Fibroblast of skin of abdomen (primary cell): ENCODE results near the gene UGT1A5.
"Not testable (repeated sequence)": the region's sequence is repeated elsewhere in the genome, so short reads cannot be mapped to it uniquely, and the experiment has no call there.

Experiments
- DNase-seq: peaks from one replicate; pipeline ENCODE4 v3.0.0-alpha.2; 2013

UGT1A5 gene

DNA sequence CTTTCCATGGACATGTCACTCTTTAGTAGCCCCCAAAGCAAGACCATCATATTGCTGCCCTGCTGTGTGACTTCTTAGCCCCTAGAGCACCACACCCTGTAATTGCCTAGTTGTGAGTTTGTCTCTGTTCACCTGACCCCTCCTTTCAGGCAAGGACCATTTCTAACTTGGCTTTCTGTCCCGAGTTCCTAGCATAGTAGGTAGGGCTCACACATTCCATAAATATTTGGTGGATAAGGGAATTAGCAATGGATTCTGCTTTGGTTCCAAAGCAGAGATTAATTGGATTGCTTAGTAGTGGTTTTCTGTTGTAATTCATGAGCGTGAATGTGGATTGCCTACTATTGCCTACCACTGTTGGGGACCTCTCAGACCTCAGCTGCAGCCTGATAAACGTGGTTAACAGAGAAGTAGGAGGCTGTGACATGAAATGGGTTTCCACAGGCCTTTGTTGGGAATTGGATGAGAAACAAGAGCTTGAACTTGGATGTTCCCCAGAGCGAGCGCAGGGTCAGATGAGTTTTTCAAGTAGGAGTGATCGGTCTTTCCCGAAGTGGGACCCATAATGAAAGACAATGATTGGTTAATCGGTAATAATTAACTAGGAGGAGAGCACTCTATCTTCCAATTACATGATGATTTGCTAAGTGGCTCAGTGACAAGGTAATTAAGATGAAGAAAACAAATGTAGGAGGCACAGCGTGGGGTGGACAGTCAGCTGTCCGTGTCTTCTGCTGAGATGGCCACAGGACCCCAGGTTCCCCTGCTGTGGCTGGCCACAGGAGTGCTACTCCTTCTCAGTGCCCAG is 34.0 kb downstream of the UGT1A5 start:
- DNase-seq: no peak

DNA sequence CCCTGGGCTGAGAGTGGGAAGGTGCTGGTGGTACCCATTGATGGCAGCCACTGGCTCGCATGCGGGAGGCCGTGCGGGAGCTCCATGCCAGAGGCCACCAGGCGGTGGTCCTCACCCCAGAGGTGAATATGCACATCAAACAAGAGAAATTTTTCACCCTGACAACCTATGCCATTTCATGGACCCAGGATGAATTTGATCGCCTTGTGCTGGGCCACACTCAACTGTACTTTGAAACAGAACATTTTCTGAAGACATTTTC is 34.5 kb downstream of the UGT1A5 start:
- DNase-seq: no peak

DNA sequence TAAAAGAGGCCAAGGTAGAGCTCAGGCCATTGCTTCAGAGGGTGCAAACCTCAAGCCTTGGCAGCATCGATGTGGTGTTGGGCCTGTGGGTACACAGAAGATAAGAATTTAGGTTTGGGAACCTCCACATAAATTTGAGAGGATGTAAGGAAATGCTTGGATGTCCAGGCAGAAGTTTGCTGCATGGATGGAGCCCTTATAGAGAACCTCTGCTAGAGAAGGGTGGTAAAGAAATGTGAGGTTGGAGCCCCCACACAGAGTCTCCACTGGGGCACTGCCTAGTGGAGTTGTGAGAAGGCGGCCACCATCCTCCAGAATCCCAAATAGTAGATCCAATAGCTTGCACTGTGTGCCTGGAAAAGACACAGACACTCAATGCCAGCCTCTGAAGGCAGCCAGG is 38.0 kb downstream of the UGT1A5 start:
- DNase-seq: not testable (repeated sequence)

DNA sequence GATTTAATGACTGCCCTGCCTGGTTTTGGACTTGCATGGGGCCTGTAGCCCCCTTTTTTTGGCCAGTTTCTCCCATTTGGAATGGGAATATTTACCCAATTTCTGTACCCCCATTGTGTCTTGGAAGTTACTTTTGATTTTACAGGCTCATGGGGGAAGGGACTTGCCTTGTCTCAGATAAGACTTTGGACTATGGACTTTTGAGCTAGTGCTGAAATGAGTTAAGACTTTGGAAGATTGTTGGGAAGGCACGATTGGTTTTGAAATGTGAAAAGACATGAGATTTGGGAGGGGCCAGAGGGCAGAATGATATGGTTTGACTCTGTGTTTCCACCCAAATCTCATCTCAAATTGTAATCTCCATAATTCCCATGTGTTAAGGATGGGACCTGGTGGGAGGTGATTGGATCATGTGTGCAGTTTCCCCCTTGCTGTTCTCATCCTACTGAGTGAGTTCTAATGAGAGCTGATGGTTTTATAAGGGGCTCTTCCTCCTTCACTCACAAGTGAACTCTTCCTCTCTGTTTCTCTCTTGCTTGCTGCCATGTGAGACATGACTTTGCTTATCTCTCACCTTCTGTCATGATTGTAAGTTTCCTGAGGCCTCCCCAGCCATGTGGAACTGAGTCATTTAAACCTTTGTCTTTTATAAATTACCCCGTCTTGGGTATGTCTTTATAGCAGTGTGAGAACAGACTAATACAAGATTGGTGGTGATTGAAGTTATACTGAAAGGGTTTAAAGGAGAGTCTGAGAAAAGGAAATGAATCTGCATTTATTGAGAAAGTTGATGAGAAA is 38.7 kb downstream of the UGT1A5 start:
- not testable (repeated sequence) for DNase-seq

DNA sequence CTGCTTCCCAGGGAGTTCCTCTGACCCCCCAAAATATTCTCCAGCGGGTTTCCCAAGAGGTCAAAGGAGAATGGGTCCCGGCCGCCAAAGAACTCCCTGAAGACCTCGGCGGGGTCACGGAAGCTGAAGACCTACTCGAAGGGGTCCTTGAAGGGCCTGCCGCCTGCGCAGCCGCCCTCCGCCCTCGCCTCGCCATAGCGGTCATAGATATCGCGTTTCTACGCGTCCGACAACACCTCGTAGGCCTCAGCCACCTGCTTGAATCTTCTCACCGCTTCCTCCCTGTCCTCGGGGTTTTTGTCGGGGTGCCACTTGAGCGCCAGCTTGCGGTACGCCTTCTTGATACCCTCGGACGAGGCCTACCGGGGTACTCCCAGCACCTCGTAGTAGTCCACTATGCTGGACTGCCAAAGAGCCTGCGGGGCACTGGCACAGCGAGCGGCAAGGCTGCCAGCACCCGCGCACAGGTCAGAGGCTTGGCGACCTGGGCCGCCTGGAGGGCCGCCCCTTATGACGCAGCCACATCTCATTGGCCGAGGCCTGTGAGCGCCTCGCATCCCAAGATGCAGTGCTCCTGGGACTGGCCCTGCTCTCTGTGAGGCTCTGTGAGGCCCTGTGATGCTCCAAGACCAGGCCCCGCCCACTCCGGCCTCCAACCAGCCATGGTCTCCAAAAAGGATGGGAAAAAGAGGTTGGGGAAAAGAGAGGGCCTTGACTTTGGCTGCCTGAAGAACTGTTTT is 42.3 kb downstream of the UGT1A5 start:
- DNase-seq: no peak

DNA sequence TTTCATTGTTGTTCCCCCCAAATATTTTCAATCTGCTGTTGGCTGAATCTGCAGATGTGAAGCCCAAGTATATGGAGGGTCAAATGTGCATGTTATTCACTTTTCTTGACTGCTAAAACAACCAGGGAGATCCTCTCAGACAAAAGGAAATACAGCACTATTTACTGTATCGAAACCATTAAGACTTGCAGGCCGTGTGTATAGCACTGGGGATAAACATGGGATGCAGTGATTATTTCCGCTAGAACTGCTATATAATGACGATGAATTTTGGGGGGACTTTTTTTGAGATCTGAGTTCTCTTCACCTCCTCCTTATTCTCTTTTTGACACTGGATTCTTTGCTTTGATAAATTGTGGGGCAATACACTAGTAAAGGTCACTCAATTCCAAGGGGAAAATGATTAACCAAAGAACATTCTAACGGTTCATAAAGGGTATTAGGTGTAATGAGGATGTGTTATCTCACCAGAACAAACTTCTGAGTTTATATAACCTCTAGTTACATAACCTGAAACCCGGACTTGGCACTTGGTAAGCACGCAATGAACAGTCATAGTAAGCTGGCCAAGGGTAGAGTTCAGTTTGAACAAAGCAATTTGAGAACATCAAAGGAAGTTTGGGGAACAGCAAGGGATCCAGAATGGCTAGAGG is 43.8 kb downstream of the UGT1A5 start:
- DNase-seq: no peak

DNA sequence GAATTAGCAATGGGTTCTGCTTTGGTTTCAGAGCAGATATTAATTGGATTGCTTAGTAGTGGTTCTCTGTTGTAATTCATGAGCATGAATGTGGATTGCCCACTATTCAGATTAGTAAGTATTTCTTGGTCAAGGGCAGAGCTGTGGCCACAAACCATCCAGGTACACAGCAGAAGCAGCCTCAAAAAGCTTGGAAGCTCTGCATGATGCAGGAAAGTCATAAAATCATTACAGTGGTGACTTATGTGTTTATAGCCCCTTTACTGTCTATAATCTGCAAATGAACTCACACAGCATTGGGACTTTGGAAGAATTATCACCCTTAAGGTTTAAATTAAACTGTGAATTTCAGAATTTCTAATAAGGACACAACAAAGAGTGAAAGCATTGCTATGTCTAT is 45.4 kb downstream of the UGT1A5 start:
- DNase-seq: no peak

DNA sequence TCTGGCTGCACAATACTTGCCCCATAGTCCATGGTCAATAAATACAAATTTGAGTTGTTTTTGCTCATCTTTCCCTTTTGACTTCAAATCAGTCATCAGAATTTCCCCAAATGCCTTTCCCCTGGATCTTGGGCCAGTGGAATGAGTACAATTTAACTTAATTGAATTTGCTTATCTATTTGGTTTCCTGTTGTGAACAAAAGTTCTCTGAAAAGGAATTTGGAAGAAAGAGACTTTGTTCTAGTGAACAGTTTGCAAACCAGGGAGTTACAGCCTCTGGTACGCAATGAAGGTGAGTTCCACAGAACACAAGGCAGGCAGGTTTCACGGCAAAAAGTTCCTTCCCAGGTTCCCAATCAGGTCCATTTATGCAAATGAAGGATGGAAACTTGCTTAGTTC is 46.1 kb downstream of the UGT1A5 start:
- no peak for DNase-seq

DNA sequence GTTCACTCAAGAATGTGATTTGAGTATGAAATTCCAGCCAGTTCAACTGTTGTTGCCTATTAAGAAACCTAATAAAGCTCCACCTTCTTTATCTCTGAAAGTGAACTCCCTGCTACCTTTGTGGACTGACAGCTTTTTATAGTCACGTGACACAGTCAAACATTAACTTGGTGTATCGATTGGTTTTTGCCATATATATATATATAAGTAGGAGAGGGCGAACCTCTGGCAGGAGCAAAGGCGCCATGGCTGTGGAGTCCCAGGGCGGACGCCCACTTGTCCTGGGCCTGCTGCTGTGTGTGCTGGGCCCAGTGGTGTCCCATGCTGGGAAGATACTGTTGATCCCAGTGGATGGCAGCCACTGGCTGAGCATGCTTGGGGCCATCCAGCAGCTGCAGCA is 47.3 kb downstream of the UGT1A5 start, which contains the start of gene UGT1A1:
Gene UGT1A1 (plus strand): TSS at position 228 of the 400 bp plus-strand sequence. CDS start 18 bp downstream, at position 246.
- DNase-seq: no peak

DNA sequence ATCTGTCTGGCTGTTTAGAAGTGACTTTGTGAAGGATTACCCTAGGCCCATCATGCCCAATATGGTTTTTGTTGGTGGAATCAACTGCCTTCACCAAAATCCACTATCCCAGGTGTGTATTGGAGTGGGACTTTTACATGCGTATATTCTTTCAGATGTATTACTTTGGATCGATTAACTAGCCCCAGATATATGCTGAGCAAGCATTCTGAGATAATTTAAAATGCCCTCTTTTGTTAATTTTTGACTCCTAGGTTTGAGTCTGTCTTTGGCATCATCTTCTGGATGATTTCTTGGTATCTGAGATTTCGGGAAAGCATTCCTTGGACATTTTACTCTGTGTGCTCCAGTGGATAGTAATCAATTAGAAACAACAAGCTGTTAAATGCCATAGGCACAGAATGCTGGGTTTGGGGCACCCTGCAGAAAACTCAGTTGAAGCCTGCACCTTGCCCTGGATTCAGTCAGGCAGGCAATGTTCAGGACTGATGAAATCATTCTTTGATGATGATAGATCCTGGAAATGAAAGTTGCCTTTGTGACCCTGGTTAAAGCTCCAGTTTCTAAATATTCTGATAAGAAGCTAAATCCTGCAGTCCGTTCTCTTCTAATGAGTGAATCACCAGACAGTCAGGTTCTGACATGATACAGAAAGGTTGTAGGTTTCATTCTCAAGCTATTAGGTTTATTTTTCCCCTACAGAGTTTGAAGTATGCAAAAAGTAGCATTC is 48.5 kb downstream of the UGT1A5 start:
- DNase-seq: no peak

DNA sequence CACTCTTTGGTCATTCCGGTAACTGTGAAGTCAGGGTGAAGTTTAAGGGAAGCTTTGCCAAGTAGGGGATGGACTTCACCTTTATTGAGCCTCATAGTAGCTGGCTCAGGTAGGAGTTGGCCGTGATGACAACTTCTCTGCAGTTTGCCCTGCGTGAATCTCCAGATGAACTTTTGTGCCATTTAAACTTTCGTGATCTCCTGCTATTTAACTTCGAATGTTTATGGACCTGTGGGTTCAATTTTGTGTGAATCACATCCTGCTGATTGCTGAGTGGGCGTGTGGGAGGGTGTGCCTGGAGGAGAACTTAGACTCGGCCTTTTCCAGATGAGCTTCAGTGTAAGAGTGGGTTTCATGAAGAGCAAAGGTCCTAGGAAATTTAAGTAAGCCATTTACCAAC is 51.6 kb downstream of the UGT1A5 start:
- peak; percentile 2 for DNase-seq

DNA sequence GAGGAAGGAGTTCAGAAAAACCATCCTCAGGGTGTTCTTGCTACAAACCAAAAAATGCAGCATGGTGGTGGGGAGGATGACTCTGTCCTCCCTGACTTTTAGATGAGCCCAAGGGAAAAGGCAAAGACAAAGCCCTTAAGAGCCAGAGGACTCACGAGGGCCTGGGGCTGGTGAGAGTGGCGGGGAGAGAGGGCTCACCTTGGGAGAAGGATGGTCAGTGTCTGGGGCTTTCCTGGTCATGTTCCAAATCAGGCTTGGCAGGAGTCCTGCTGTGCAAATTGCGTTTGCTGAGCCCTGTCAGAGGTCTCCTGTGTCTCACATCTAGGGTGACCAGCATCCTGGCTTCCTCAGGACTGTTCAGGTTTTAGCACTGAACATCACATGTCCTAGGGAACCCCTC is 52.1 kb downstream of the UGT1A5 start:
- no peak for DNase-seq

DNA sequence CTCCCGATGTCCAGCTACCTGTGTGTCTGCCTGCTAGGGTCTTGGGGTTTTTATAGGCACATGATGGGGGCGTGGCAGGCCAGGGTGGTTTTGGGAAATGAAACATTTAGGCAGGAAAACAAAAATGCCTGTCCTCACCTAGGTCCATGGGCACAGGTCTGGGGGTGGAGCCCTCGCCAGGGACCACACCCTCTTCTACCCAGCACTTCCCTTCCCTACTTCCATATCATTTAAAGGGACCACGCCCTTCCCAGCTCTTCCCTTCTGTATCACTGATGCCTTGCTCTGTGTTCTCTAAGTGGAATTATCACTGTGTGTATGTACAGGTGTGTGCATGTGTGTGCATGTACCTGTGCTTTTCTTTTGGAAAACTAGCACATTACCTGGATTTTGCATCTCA is 53.7 kb downstream of the UGT1A5 start:
- DNase-seq: no peak

DNA sequence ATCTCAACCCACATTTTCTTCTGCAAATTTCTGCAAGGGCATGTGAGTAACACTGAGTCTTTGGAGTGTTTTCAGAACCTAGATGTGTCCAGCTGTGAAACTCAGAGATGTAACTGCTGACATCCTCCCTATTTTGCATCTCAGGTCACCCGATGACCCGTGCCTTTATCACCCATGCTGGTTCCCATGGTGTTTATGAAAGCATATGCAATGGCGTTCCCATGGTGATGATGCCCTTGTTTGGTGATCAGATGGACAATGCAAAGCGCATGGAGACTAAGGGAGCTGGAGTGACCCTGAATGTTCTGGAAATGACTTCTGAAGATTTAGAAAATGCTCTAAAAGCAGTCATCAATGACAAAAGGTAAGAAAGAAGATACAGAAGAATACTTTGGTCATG is 55.4 kb downstream of the UGT1A5 start:
- no peak for DNase-seq

DNA sequence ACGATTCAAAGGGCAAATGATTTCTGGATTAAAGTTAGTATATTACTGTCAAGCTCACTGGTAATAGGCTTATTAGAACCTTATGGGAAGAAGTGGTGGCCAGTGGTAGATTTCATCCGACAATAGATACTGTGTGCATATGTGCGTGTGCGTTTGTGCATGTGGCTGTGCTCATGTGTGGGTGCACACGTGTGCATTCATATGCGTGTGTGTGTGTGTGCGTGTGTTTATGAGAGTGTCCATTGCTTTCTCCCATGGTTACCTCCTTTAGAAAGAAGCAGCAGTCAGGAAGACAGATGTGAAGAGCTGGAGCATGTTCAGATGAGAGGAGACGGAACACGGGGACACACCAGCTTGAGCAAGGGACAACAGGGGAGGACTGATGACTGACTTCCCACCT is 56.6 kb downstream of the UGT1A5 start:
- no peak for DNase-seq

DNA sequence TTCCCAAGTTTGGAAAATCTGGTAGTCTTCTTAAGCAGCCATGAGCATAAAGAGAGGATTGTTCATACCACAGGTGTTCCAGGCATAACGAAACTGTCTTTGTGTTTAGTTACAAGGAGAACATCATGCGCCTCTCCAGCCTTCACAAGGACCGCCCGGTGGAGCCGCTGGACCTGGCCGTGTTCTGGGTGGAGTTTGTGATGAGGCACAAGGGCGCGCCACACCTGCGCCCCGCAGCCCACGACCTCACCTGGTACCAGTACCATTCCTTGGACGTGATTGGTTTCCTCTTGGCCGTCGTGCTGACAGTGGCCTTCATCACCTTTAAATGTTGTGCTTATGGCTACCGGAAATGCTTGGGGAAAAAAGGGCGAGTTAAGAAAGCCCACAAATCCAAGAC is 59.4 kb downstream of the UGT1A5 start:
- no peak for DNase-seq

DNA sequence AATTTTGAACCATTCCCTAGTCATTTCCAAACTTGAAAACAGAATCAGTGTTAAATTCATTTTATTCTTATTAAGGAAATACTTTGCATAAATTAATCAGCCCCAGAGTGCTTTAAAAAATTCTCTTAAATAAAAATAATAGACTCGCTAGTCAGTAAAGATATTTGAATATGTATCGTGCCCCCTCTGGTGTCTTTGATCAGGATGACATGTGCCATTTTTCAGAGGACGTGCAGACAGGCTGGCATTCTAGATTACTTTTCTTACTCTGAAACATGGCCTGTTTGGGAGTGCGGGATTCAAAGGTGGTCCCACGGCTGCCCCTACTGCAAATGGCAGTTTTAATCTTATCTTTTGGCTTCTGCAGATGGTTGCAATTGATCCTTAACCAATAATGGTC is 59.9 kb downstream of the UGT1A5 start:
- DNase-seq: no peak

DNA sequence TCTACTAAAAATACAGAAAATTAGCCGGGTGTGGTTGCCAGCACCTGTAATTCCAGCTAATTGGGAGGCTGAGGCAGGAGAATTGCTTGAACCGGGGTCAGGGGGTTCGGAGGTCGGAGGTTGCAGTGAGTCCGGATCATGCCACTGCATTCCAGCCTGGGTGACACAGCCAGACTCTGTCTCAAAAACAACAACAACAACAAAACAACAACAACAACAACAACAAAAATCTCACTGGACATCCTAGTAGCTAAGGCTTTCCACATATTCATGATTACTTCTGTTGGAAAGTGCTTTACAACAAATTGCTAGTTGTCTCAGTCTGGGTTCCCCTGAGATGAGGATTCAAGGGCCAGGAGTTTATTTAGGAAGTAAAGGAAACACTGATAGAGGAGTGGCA is 61.1 kb downstream of the UGT1A5 start:
- DNase-seq: no peak

DNA sequence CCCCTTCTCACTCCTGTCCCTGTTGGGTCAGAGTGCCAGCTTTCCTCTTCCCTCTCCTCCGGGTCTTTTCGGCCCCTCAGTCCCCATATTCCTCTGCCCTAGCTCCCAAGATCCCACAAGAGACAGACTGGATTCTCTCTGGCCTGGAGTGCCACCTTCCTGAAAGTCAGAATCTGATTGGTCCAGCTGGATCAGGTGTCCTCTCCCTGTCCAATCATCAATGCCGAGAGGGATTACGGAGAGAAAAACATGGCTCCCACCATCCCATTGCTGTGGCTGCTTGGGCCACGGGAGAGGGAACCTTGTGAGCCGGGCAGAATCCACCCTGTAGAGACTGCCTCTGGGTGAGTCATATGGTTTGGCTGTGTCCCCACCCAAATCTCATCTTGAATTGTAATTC is 62.7 kb downstream of the UGT1A5 start:
- DNase-seq: no peak

DNA sequence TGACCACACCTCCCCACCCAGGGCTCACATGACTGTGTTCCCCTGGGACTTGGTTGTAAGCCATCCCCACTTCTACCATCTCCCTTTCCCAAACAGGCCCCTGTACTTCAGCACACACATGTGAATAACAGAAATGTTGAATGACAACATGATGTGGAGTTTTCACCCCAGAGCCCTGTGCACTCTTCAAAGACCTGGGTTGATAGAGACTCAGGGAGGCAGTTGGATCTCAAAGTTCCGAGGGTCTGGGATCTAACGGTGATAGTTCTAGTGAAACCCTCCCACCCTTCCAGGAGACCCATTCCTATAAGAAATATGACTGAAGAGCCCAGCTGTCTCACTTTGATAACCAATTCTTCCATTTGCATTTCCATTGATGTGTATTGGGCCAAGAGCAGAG is 65.3 kb downstream of the UGT1A5 start, which contains the start of gene MROH2A:
Gene MROH2A (plus strand): TSS at position 301 of the 400 bp plus-strand sequence. CDS start 1,029 bp downstream, outside the sequence.
- no peak for DNase-seq

DNA sequence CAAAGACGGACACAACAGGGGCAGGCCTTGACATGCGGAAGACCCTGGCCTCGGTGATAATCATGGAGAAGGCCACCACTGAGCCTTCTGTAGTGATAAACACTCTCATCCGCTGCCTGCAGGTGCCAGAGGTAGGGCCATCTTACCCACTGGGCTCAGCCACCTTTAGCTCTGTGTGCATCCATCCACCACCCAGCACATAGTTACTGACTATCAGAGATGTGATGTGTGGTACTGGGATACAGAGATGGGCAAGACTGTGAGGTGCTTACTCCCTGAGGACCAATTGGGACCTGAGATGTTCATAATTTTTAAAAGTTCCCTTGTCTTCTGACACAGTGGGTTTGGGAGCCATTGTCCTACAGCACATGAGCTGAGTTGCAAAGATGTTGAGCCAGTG is 67.0 kb downstream of the UGT1A5 start:
- DNase-seq: no peak

DNA sequence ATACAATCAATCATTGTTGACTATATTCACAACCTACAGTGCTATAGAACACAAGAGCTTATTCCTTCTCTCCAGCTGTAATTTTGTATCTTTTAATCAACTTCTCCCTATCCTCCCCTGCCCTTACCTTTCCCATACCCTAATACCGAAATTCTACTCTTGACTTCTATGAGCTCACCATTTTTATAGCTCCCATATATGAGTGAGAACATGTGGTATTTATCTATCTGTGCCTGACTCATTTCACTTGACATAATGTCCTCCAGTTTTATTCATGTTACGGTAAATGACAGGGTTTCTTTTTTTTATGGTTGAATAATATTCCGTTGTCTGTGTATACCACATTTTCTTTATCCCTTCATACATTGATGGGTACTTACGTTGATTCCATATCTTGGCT is 68.1 kb downstream of the UGT1A5 start:
- no peak for DNase-seq
